HG02610 (cell line): Measurements from ENCODE around the gene SLCO2A1.

ENCODE experiments used
- ATAC-seq: cut with Tn5 transposase; IDR thresholded peaks from one replicate; pipeline ENCODE4 v1.9.1; 2021; ENCODE audit warnings: mild to moderate bottlenecking, moderate library complexity; ENCODE audit not compliant: unreplicated experiment

The SLCO2A1 gene

GRCh38 chr3:133983576-133984560 is 45.9 kb downstream of the SLCO2A1 start:
- no peak for ATAC-seq

GRCh38 chr3:133983126-133983525 is 46.6 kb downstream of the SLCO2A1 start:
- no peak for ATAC-seq

DNA sequence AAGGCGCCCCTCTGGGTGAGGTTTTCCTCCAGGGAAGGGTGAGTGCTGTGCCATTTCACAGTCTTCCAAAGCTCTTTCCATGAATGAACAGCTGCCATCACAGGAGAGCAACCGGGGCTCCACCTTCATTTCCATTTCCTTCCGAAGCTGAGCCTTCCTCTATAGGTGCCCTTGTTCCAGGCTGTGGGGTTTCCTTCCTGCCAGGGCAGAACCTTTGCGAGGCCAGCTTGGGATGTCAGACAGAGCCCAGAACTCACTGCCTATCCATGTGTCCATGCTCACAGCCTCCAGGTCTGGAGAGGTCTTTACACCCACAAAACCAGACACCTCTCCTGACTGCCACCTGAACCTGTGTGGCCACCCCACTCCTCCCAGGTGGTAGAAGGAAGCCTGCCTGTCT is 49.2 kb downstream of the SLCO2A1 start:
- no peak for ATAC-seq

DNA sequence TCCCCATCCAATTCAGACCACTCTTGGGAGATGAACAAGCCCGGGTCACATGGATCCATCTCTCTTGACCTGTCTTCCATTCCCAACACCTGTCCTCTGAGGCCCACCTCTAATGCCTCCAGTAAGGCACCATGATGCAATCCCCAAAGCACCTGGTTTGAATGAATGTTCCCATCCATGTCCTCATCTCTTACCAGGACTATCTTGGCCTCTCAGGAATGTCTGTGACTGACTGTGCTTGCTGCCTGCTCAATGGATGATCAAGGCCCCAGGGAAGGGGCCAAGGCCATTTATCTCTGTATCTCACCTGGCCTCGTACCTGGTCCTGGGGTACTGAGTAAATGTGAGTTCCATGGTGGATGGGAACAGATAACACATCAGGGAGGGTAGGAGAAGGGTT is 49.7 kb downstream of the SLCO2A1 start:
- no peak for ATAC-seq

GRCh38 chr3:133979553-133979952 is 50.2 kb downstream of the SLCO2A1 start:
- ATAC-seq = no peak

GRCh38 chr3:133977568-133977967 is 52.2 kb downstream of the SLCO2A1 start:
- no peak for ATAC-seq

DNA sequence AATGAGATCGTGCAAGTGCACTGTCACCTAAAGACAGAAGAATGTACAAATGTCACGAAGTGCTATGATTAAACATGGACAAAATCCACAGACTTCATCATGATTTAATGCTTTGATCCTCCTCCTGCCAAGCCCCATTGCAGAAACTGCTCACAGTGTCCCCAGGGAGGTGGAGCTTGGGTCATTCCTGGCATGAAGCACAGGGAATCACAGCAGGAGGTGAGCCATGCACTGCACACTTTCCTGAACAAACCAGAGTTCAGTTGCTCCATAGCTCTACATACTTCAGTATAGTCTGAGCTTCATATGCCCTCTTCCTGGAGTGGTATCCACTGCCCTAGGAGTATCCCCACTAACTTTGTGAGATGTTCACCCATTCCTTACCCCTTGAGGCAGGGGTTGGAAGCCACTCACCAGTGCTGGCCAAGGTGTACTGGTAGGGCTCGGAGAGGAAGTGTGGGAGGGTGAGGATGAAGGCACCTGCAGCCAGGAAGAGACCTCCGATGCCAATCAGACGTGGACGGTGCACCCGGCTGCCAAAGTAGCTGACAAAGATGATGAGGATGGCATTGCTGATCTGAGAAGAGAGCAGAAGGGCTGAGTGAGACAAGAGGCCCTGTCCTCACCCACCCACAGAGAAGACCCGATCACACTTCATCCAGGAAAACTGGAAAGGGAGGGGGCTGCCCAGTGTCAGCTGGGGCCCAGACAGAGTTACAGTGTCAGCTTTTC is 56.3 kb downstream of the SLCO2A1 start:
- no peak for ATAC-seq

GRCh38 chr3:133972156-133972555 is 57.6 kb downstream of the SLCO2A1 start:
- no peak for ATAC-seq

DNA sequence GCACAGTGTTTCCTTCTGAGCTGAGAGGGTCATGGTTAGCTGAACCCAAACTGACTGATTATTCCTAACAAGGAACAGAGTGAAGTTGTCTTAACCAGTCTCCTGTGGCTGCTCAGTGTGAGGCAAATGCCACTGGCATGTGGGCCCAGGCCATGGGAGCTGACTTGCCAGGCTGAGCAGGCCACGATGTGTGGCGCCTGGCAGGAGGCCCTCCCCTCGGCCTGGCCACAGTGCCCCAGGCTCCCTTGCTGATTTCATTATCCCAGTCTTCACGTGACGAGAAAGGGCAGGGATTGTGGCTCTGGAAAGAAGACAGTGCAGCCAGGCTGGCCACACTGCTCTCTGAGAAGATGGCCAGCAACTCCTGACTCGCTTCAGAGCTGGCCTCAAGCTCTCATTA is 58.8 kb downstream of the SLCO2A1 start:
- no peak for ATAC-seq

- no peak for ATAC-seq
Measured at GRCh38 chr3:133970339-133970738, 59.4 kb downstream of the SLCO2A1 start.

- ATAC-seq = no peak
Measured at GRCh38 chr3:133967992-133968892, 61.5 kb downstream of the SLCO2A1 start.

- no peak for ATAC-seq
Measured at GRCh38 chr3:133966954-133967353, 62.8 kb downstream of the SLCO2A1 start.

DNA sequence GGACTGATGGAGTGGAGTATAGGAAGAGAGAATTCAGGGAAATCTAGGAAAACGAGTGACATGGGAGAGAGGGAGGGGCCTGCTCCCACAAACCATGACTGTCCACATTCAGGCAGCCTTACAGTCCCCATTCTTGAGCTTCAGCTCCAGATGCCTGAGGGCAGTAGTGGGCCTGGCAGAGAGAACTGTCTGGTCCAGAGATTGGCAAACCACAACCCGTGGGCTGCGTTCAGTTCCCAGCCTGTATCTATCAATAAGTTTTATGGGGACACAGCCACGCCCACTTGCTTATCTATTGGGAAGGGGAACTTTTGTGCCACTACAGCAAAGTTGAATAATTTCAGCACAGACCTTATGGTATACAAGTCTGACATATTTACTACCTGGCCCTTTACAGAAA is 63.8 kb downstream of the SLCO2A1 start:
- no peak for ATAC-seq

GRCh38 chr3:133965013-133965570 is 64.6 kb downstream of the SLCO2A1 start:
- ATAC-seq = no peak

- no peak for ATAC-seq
Measured at GRCh38 chr3:133964547-133964946, 65.2 kb downstream of the SLCO2A1 start.

- no peak for ATAC-seq
Measured at GRCh38 chr3:133963657-133964396, 65.9 kb downstream of the SLCO2A1 start.

- no peak for ATAC-seq
Measured at GRCh38 chr3:133962849-133963248, 66.9 kb downstream of the SLCO2A1 start.

- ATAC-seq = no peak
Measured at GRCh38 chr3:133958071-133958805, 71.5 kb downstream of the SLCO2A1 start.

GRCh38 chr3:133956982-133957381 is 72.7 kb downstream of the SLCO2A1 start:
- ATAC-seq = no peak
